Measurements from ENCODE around the gene RAB40A.

DNA sequence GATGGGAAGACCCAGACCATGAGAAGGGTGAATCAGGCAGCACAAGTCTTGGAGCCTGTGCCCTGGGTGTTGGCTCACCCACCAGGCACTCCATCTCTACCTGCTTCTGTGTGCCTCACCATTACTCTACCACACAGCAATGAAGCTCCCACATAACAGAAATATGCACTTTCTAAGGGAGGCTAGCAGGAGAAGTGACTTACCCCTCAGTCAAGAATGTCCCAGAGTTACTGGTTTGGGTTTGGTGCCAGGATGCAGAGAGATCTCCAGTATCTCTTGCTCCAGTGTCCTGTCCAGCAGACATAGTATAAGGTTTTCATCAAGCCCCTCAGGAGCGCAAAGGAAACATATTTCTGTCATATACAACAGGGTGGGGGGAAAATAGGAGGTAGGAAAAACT is 11.3 kb upstream of the RAB40A start:
- TF ChIP-seq, protein P1, sequence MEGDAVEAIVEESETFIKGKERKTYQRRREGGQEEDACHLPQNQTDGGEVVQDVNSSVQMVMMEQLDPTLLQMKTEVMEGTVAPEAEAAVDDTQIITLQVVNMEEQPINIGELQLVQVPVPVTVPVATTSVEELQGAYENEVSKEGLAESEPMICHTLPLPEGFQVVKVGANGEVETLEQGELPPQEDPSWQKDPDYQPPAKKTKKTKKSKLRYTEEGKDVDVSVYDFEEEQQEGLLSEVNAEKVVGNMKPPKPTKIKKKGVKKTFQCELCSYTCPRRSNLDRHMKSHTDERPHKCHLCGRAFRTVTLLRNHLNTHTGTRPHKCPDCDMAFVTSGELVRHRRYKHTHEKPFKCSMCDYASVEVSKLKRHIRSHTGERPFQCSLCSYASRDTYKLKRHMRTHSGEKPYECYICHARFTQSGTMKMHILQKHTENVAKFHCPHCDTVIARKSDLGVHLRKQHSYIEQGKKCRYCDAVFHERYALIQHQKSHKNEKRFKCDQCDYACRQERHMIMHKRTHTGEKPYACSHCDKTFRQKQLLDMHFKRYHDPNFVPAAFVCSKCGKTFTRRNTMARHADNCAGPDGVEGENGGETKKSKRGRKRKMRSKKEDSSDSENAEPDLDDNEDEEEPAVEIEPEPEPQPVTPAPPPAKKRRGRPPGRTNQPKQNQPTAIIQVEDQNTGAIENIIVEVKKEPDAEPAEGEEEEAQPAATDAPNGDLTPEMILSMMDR (IDR thresholded peaks at IDR 0.05 in 4 of 5, conservative IDR thresholded peaks at IDR 0.05 in 1 of 5), result no peak
- no peak for TF ChIP-seq POLR2A (IDR thresholded peaks at IDR 0.05)

All from gastrocnemius medialis (tissue), 4 donors.